ENCODE results near the gene TACSTD2.

DNA sequence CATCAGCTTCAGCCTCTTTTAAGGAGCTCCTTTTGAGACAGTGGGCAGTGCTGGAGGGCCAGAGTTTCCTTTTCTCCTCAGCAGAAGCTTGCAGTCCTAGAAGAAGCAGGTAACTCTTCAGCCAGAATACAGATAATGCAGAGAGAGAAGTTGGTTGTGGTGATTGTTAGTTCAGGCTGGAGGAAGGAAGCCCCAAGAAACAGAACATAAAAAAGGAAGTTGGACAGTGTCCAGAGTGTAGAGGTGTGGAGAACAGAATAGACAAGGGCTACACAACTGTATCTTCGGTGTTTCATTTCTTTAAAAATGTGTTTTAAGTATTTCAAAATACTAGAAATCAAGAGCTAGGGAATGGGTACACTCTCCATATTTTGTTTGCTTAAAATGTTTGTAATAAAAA is 6.4 kb upstream of the TACSTD2 start:
- TF ChIP-seq POLR2A (IDR thresholded peaks at IDR 0.05) (no peak), CTCF (IDR thresholded peaks at IDR 0.05) (no peak)

All from ovary (tissue), 3 donors.